Endothelial cell (in vitro differentiated cells): ENCODE data around the gene CHAF1A. TPM values are rescaled to one million over a fixed set of nuclear protein-coding genes. Genes with fewer than 3 reads are reported as not detected.

Source experiments
- DNase-seq: peaks from one replicate; pipeline ENCODE4 v3.0.0; 2021; ENCODE audit warnings: low spot score
- H3K27ac Mint-ChIP-seq: one replicate; pipeline ENCODE4 v1.8.0; 2021; ENCODE audit warnings: mixed read lengths, inconsistent platforms; ENCODE audit not compliant: unreplicated experiment
- H3K27me3 Mint-ChIP-seq: one replicate; pipeline ENCODE4 v1.8.0; 2021; ENCODE audit warnings: mild to moderate bottlenecking, moderate library complexity, mixed read lengths, inconsistent platforms; ENCODE audit not compliant: unreplicated experiment
- H3K36me3 Mint-ChIP-seq: one replicate; pipeline ENCODE4 v1.8.0; 2021; ENCODE audit warnings: mild to moderate bottlenecking, low read depth, mixed read lengths, inconsistent platforms; ENCODE audit not compliant: unreplicated experiment
- H3K4me1 Mint-ChIP-seq: one replicate; pipeline ENCODE4 v1.8.0; 2021; ENCODE audit warnings: mild to moderate bottlenecking, mixed read lengths, inconsistent platforms; ENCODE audit not compliant: unreplicated experiment
- H3K4me3 Mint-ChIP-seq: one replicate; pipeline ENCODE4 v1.8.0; 2021; ENCODE audit warnings: mild to moderate bottlenecking, mixed read lengths, inconsistent platforms; ENCODE audit not compliant: unreplicated experiment
- H3K9me3 Mint-ChIP-seq: one replicate; pipeline ENCODE4 v1.8.0; 2021; ENCODE audit warnings: mixed read lengths, inconsistent platforms; ENCODE audit not compliant: unreplicated experiment
- total RNA-seq: library from RNA; stranded (reverse); fragmentation: NEBNext Ultra II Directional; extraction: Animal tissue kit (Norgen Biotek cat#: 25700); gene quantifications from one replicate; pipeline ENCODE4 v1.2.1, GENCODE V29; 2021; ENCODE audit not compliant: unreplicated experiment
- TF ChIP-seq, protein P1 (sequence below): fragments of 200-600 bp; sonication (generic); IDR thresholded peaks from one replicate; pipeline ENCODE4 v1.5.0; 2021; ENCODE audit warnings: antibody characterized with exemption; ENCODE audit not compliant: unreplicated experiment

CHAF1A gene
- total RNA-seq, 1 donor from 2014 or later = 29.8 TPM

DNA sequence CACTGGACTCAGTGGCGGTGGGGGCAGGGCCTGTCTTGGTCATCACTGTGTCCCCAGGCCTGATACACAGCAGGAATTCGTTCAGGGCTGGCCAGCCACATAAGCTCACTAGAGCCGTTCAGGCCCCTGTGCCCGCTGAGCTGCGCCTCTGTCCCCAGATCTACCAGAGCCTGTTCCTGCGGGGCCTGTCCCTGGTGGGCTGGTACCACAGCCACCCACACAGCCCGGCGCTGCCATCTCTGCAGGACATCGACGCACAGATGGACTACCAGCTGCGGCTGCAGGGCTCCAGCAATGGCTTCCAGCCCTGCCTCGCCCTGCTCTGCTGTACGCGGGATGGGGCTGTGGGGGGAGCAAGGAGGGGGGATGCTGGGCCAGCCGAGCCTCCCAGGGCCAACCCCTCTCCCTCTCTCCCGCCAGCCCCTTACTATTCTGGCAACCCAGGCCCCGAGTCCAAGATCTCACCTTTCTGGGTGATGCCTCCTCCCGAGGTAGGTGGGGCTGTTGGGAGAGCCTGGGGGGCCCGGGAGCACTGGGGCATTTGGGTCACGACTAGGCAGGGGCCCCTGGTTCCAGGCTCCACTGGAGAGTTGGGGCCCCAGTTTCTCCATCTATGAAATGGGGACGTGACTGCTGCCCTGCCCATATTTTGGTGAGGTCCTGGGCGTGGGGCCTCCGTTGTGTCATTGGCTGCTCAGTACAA is 45.2 kb upstream of the CHAF1A start:
- no peak for DNase-seq
- Mint-ChIP-seq H3K36me3 (peaks cover 6% of the 10 kb centered on the region), H3K27ac (no peak overlapping the region), H3K27me3 (peaks cover 10% of the 10 kb centered on the region), H3K4me1 (no peaks in the 10 kb centered on the region), H3K4me3 (no peak overlapping the region), H3K9me3 (no peaks in the 10 kb centered on the region)
- TF ChIP-seq, protein P1, sequence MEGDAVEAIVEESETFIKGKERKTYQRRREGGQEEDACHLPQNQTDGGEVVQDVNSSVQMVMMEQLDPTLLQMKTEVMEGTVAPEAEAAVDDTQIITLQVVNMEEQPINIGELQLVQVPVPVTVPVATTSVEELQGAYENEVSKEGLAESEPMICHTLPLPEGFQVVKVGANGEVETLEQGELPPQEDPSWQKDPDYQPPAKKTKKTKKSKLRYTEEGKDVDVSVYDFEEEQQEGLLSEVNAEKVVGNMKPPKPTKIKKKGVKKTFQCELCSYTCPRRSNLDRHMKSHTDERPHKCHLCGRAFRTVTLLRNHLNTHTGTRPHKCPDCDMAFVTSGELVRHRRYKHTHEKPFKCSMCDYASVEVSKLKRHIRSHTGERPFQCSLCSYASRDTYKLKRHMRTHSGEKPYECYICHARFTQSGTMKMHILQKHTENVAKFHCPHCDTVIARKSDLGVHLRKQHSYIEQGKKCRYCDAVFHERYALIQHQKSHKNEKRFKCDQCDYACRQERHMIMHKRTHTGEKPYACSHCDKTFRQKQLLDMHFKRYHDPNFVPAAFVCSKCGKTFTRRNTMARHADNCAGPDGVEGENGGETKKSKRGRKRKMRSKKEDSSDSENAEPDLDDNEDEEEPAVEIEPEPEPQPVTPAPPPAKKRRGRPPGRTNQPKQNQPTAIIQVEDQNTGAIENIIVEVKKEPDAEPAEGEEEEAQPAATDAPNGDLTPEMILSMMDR = no peak

DNA sequence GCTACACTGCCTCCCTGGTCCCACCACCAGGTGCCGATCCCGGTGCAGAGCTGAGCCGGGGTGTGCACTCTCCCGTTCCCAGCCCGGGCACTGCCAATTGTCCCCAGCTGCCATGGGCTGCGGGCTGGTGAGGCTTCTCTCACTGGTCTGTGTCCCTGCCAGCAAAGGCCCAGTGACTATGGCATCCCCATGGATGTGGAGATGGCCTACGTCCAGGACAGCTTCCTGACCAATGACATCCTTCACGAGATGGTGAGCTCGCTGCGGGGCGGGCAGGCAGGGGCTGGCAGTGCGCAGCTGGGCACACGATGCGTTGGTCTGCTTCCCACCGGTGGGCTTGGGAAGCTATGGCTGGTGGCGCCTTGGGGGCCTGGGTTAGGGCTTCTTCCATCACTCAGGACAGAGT is 44.5 kb upstream of the CHAF1A start:
- no peak overlapping the region for H3K27ac Mint-ChIP-seq
- DNase-seq = no peak
- H3K4me1 Mint-ChIP-seq = no peaks in the 10 kb centered on the region
- H3K9me3 Mint-ChIP-seq = no peaks in the 10 kb centered on the region
- TF ChIP-seq, protein P1 = no peak
- H3K36me3 Mint-ChIP-seq = peaks cover 7% of the 10 kb centered on the region
- no peak overlapping the region for H3K4me3 Mint-ChIP-seq
- H3K27me3 Mint-ChIP-seq = peaks cover 10% of the 10 kb centered on the region

DNA sequence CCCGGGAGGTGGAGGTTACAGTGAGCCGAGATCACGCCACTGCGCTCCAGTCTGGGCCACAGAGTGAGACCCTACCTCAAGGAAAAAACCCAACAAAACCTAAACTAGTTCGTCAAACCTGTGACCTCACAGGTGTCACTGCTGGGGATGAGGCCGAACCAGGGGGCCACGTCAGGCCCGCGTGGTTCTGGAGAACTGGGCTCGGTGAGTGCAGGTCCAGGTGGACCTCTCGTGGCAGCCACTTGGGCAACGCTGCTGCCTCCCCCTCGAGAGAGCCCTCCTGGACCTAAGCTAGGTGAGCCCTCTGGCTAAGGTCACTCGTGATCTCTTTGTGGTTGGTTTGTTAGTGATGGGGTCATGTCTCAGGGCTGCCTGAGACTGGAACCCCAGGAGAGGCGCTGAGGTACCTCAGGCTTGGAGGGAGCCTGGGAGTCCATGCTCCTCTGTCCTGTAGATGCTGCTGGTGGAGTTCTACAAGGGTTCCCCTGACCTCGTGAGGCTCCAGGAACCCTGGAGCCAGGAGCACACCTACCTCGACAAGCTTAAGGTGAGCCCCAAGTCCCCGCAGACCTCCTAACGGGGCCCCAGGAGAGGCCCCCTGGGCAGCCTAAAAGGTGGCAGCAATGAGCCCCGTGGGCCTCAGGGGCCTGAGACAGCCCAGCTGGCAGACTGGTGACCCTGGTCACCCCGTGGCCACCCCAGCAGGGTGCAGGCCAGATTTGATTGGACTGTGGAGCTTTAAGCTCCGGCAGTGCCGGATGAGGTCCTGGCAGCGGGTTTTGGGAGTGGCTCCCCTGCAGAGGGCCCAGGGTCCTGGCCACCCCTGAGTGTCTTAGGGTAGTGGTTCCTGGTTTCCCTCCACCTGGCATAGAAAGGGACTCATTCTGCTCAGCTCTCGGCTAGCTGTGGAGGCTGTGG is 43.5 kb upstream of the CHAF1A start:
- Mint-ChIP-seq H3K36me3 (peaks cover 7% of the 10 kb centered on the region), H3K27me3 (peaks cover 14% of the 10 kb centered on the region), H3K27ac (peak overlapping the region; percentile 48)

DNA sequence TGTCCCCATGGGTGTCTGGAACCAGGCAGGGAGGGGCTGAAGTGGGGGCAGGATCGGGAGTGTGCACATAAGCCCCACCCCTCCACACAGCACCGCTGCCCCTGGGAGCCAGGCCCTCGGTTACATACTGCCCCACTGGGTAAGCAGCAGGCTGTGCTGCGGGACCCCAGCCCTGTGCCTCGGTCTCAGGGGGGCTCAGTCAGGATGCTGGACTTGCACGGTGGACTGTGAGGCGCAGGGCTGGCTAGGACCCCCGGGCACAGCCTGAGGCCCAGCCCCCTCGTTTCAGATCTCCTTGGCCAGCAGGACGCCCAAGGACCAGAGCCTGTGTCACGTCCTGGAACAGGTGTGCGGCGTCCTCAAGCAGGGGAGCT is 42.8 kb upstream of the CHAF1A start:
- TF ChIP-seq, protein P1 = no peak
- Mint-ChIP-seq H3K27ac (no peak overlapping the region), H3K36me3 (peaks cover 7% of the 10 kb centered on the region), H3K27me3 (peaks cover 14% of the 10 kb centered on the region), H3K4me1 (no peaks in the 10 kb centered on the region), H3K9me3 (no peaks in the 10 kb centered on the region), H3K4me3 (no peak overlapping the region)
- DNase-seq = no peak

More for the DNA sequence above, 43.5 kb upstream of the CHAF1A start:
- TF ChIP-seq, protein P1 = no peak
- no peaks in the 10 kb centered on the region for H3K9me3 Mint-ChIP-seq
- H3K4me1 Mint-ChIP-seq = no peaks in the 10 kb centered on the region
- H3K4me3 Mint-ChIP-seq = no peak overlapping the region
- DNase-seq = no peak
